LNCAP (cell line): Measurements from ENCODE around the gene TMSB10.

ENCODE experiments used
- CTCF ChIP-seq: fragments of 450-650 bp; IDR thresholded peaks from 2 replicates; pipeline ENCODE4 v1.5.1; 2017; ENCODE audit warnings: mild to moderate bottlenecking

TMSB10 gene

GRCh38 chr2:84862006-84862405 lies 43.5 kb upstream of the TMSB10 start:
- TF ChIP-seq CTCF = no peak

- peak; percentile 43; the same call in 1 of the 2 replicates for TF ChIP-seq CTCF
Observed at GRCh38 chr2:84865181-84865783, 40.2 kb upstream of the TMSB10 start.

GRCh38 chr2:84866122-84866521 lies 39.3 kb upstream of the TMSB10 start:
- no peak for TF ChIP-seq CTCF

DNA sequence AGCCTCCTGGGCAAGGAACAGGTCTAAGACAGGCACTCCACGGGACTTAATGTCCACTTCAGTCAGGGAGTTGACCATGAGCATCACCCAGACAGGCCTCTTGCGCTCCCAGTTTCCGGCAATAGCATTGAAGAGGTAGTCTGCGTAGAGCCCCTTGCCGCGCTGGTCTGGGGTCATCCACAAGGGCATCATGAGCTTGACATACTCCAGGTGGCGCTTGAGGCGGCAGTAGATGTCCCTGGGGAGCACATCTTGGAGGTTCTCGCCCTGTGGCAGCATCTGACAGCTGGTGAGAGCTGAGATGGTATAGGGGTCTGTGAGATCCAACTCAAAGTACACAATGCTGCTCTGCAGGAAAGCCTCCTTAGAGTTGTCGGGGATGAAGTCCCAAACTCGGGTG lies 35.1 kb upstream of the TMSB10 start:
- no peak for TF ChIP-seq CTCF

DNA sequence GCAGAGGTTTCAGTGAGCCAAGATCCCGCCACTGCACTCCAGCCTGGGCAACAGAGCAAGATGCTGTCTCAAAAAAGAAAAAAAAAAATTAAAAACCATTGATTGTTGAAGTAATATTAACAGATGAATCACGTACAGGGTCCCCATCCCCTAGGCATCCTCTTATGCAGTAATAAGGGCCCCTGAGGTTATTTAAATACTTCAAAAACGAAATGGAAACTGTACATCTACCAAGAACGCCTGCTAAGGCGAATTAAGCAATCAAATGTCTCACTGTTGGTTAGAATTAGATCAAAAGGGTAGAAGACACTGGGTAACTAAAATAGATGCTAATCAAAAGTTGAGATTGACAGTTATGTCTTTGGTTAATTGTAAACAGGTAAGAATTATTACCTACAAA lies 32.1 kb upstream of the TMSB10 start:
- no peak for TF ChIP-seq CTCF

GRCh38 chr2:84874381-84875212 lies 30.9 kb upstream of the TMSB10 start:
- TF ChIP-seq CTCF = no peak

GRCh38 chr2:84875213-84875560 lies 30.3 kb upstream of the TMSB10 start:
- no peak for TF ChIP-seq CTCF
